OCI-LY3 (cell line): Measurements from ENCODE around the gene C20orf202.

ENCODE experiments used
- H2AFZ ChIP-seq: fragments of 200-600, 300-600 bp; shearing (Covaris generic); 2 replicates; pipeline ENCODE4 v1.6.0; 2014; ENCODE audit warnings: antibody characterized with exemption, low read depth, low read length
- H3K27ac ChIP-seq: fragments of 200-600, 300-600 bp; sonication (generic); 2 replicates; pipeline ENCODE4 v1.5.1; 2014; ENCODE audit warnings: mild to moderate bottlenecking, low read length, moderate library complexity, mixed read lengths
- H3K27me3 ChIP-seq: fragments of 200-600, 300-600 bp; sonication (generic); 2 replicates; pipeline ENCODE4 v1.6.1; 2014; ENCODE audit warnings: low read depth, low read length, mixed read lengths
- H3K36me3 ChIP-seq: fragments of 200-600, 300-600 bp; sonication (generic); replicated peaks from 2 replicates; pipeline ENCODE3; 2014; ENCODE audit warnings: low read depth, low read length, mixed read lengths
- H3K4me1 ChIP-seq: fragments of 300-600, 200-600 bp; sonication (generic); 2 replicates; pipeline ENCODE4 v1.6.1; 2014; ENCODE audit warnings: low read length, mixed read lengths
- H3K4me2 ChIP-seq: fragments of 200-600, 300-600 bp; sonication (generic); 2 replicates; pipeline ENCODE4 v1.6.1; 2014; ENCODE audit warnings: low read length, mixed read lengths
- H3K4me3 ChIP-seq: fragments of 300-600, 200-600 bp; sonication (generic); 2 replicates; pipeline ENCODE4 v1.5.1; 2014; ENCODE audit warnings: antibody characterized with exemption, mild to moderate bottlenecking, low read length, moderate library complexity
- H3K79me2 ChIP-seq: fragments of 300-600, 200-600 bp; shearing (Covaris generic); 2 replicates; pipeline ENCODE4 v1.6.1; 2014; ENCODE audit warnings: mild to moderate bottlenecking, low read length, mixed read lengths
- H3K9ac ChIP-seq: fragments of 300-600, 200-600 bp; shearing (Covaris generic); 2 replicates; pipeline ENCODE4 v1.6.0; 2014; ENCODE audit warnings: mild to moderate bottlenecking, low read length, moderate library complexity
- H3K9me3 ChIP-seq: fragments of 200-600, 300-600 bp; shearing (Covaris generic); 2 replicates; pipeline ENCODE4 v1.6.1; 2014; ENCODE audit warnings: low read length, mixed read lengths; ENCODE audit not compliant: insufficient read depth
- H4K20me1 ChIP-seq: fragments of 200-600, 300-600 bp; sonication (generic); 2 replicates; pipeline ENCODE4 v1.6.1; 2016; ENCODE audit warnings: low read length, mixed read lengths; ENCODE audit not compliant: insufficient read depth
- CTCF ChIP-seq: fragments of 200-600, 300-600 bp; sonication (generic); IDR thresholded peaks from 2 replicates; pipeline ENCODE4 v1.5.1; 2014; ENCODE audit warnings: antibody characterized with exemption, low read length, low read depth
- EZH2phosphoT487 ChIP-seq: fragments of 200-600 bp; shearing (Covaris generic); IDR thresholded peaks from 2 replicates; pipeline ENCODE4 v1.6.1; 2018; ENCODE audit warnings: antibody characterized with exemption, mixed run types, low read depth

The C20orf202 gene

GRCh38 chr20:1185316-1185741 lies 17.9 kb upstream of the C20orf202 start:
- H4K20me1 ChIP-seq = no peaks in the 10 kb centered on the region
- H3K9ac ChIP-seq = no peak overlapping the region
- no peaks in the 10 kb centered on the region for H3K79me2 ChIP-seq
- H3K36me3 ChIP-seq = no peaks in the 10 kb centered on the region
- H3K4me2 ChIP-seq = no peak overlapping the region
- H3K9me3 ChIP-seq = no peaks in the 10 kb centered on the region
- no peak for TF ChIP-seq CTCF
- no peak for TF ChIP-seq EZH2phosphoT487
- H3K4me1 ChIP-seq = no peaks in the 10 kb centered on the region
- no peaks in the 10 kb centered on the region for H3K27me3 ChIP-seq
- H3K27ac ChIP-seq = no peak overlapping the region
- H2AFZ ChIP-seq = no peak overlapping the region
- no peak overlapping the region for H3K4me3 ChIP-seq

- no peak overlapping the region for H3K4me3 ChIP-seq
- no peak overlapping the region for H2AFZ ChIP-seq
- H3K4me1 ChIP-seq = no peaks in the 10 kb centered on the region
- TF ChIP-seq EZH2phosphoT487 (no peak), CTCF (peak; percentile 47)
- H3K79me2 ChIP-seq = no peaks in the 10 kb centered on the region
- H4K20me1 ChIP-seq = no peaks in the 10 kb centered on the region
- 0 out of 2 replicates have a peak overlapping the region, but pooled peaks have one; percentile 7 for H3K4me2 ChIP-seq
- H3K27ac ChIP-seq = no peak overlapping the region
- no peaks in the 10 kb centered on the region for H3K27me3 ChIP-seq
- no peaks in the 10 kb centered on the region for H3K9me3 ChIP-seq
- H3K9ac ChIP-seq = no peak overlapping the region
- no peaks in the 10 kb centered on the region for H3K36me3 ChIP-seq
Measured at GRCh38 chr20:1185790-1186334, 17.4 kb upstream of the C20orf202 start.

GRCh38 chr20:1186367-1186991 lies 16.8 kb upstream of the C20orf202 start:
- Histone ChIP-seq H3K9me3 (no peaks in the 10 kb centered on the region), H3K4me1 (no peaks in the 10 kb centered on the region), H3K36me3 (no peaks in the 10 kb centered on the region), H3K27me3 (no peaks in the 10 kb centered on the region), H3K9ac (no peak overlapping the region), H3K4me2 (no peak overlapping the region), H3K4me3 (no peak overlapping the region), H4K20me1 (no peaks in the 10 kb centered on the region), H2AFZ (no peak overlapping the region), H3K27ac (no peak overlapping the region), H3K79me2 (no peaks in the 10 kb centered on the region)
- no peak for TF ChIP-seq EZH2phosphoT487
- TF ChIP-seq CTCF = no peak

GRCh38 chr20:1187605-1188171 lies 15.6 kb upstream of the C20orf202 start:
- Histone ChIP-seq H3K4me3 (no peak overlapping the region), H3K9me3 (no peaks in the 10 kb centered on the region), H3K27ac (no peak overlapping the region), H2AFZ (no peak overlapping the region), H4K20me1 (no peaks in the 10 kb centered on the region), H3K79me2 (no peaks in the 10 kb centered on the region), H3K9ac (no peak overlapping the region), H3K36me3 (no peaks in the 10 kb centered on the region), H3K4me2 (no peak overlapping the region), H3K27me3 (no peaks in the 10 kb centered on the region), H3K4me1 (no peaks in the 10 kb centered on the region)
- TF ChIP-seq EZH2phosphoT487 = no peak
- TF ChIP-seq CTCF = no peak
